ENCODE results near the gene DHRS11.

DNA sequence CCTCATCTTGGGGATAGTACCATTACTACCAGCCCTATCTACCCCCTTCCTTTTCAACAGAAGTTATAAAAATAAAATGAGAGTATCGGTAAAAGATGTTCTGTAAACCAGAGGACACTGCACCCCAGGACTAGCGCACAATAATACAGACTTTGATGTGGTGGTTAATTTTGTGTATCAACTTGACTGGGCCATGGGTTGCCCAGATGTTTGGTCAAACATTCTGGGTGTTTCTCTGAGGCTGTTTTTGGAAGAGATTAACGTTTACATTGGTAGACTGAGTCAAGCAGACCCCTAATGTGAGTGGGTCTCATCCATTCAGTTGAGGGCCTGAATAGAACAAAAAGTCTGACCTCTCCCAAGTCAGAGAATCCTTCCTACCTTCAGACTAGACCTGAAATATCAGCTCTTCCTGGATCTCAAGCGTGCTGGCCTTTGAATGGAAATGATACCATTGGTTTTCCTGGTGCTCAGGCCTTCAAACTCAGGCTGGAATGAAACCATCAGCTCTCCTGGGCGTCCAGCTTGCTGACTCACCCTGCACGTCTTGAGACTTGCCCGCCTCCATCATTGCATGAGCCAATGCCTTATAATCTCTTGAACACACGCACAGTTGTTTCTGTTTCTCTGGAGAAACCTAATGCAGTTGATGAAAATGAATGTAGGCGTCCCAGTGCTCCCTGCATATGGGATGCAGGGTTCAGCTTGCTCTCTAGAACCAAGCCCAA, 19.8 kb downstream of the DHRS11 start:
- TF ChIP-seq, protein P1, sequence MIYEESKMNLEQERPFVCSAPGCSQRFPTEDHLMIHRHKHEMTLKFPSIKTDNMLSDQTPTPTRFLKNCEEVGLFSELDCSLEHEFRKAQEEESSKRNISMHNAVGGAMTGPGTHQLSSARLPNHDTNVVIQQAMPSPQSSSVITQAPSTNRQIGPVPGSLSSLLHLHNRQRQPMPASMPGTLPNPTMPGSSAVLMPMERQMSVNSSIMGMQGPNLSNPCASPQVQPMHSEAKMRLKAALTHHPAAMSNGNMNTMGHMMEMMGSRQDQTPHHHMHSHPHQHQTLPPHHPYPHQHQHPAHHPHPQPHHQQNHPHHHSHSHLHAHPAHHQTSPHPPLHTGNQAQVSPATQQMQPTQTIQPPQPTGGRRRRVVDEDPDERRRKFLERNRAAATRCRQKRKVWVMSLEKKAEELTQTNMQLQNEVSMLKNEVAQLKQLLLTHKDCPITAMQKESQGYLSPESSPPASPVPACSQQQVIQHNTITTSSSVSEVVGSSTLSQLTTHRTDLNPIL (CRISPR knock-in tag; IDR thresholded peaks at IDR 0.05; ENCODE audit: low read depth) = no peak
- TF ChIP-seq RARB (CRISPR knock-in tag; IDR thresholded peaks at IDR 0.05) = no peak
- no peak for TF ChIP-seq TOX (CRISPR knock-in tag; IDR thresholded peaks at IDR 0.05; ENCODE audit: borderline replicate concordance)
- TF ChIP-seq, protein P2, sequence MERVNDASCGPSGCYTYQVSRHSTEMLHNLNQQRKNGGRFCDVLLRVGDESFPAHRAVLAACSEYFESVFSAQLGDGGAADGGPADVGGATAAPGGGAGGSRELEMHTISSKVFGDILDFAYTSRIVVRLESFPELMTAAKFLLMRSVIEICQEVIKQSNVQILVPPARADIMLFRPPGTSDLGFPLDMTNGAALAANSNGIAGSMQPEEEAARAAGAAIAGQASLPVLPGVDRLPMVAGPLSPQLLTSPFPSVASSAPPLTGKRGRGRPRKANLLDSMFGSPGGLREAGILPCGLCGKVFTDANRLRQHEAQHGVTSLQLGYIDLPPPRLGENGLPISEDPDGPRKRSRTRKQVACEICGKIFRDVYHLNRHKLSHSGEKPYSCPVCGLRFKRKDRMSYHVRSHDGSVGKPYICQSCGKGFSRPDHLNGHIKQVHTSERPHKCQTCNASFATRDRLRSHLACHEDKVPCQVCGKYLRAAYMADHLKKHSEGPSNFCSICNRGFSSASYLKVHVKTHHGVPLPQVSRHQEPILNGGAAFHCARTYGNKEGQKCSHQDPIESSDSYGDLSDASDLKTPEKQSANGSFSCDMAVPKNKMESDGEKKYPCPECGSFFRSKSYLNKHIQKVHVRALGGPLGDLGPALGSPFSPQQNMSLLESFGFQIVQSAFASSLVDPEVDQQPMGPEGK (CRISPR knock-in tag; IDR thresholded peaks at IDR 0.05; ENCODE audit: borderline replicate concordance) = no peak
- TF ChIP-seq ARNTL (CRISPR knock-in tag; IDR thresholded peaks at IDR 0.05; ENCODE audit: borderline replicate concordance, low read depth) = no peak
- no peak for TF ChIP-seq BACH2 (CRISPR knock-in tag; IDR thresholded peaks at IDR 0.05; ENCODE audit: borderline replicate concordance)
- TF ChIP-seq, protein P3, sequence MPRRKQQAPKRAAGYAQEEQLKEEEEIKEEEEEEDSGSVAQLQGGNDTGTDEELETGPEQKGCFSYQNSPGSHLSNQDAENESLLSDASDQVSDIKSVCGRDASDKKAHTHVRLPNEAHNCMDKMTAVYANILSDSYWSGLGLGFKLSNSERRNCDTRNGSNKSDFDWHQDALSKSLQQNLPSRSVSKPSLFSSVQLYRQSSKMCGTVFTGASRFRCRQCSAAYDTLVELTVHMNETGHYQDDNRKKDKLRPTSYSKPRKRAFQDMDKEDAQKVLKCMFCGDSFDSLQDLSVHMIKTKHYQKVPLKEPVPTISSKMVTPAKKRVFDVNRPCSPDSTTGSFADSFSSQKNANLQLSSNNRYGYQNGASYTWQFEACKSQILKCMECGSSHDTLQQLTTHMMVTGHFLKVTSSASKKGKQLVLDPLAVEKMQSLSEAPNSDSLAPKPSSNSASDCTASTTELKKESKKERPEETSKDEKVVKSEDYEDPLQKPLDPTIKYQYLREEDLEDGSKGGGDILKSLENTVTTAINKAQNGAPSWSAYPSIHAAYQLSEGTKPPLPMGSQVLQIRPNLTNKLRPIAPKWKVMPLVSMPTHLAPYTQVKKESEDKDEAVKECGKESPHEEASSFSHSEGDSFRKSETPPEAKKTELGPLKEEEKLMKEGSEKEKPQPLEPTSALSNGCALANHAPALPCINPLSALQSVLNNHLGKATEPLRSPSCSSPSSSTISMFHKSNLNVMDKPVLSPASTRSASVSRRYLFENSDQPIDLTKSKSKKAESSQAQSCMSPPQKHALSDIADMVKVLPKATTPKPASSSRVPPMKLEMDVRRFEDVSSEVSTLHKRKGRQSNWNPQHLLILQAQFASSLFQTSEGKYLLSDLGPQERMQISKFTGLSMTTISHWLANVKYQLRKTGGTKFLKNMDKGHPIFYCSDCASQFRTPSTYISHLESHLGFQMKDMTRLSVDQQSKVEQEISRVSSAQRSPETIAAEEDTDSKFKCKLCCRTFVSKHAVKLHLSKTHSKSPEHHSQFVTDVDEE (CRISPR knock-in tag; IDR thresholded peaks at IDR 0.05) = no peak
- no peak for TF ChIP-seq CSDC2 (CRISPR knock-in tag; IDR thresholded peaks at IDR 0.05)
- TF ChIP-seq ZNF565 (CRISPR knock-in tag; conservative IDR thresholded peaks at IDR 0.05; ENCODE audit: low read depth) = no peak
- no peak for TF ChIP-seq ZFP30 (CRISPR knock-in tag; IDR thresholded peaks at IDR 0.05)
- TF ChIP-seq ZFP3 (CRISPR knock-in tag; IDR thresholded peaks at IDR 0.05) = no peak
- TF ChIP-seq, protein P4, sequence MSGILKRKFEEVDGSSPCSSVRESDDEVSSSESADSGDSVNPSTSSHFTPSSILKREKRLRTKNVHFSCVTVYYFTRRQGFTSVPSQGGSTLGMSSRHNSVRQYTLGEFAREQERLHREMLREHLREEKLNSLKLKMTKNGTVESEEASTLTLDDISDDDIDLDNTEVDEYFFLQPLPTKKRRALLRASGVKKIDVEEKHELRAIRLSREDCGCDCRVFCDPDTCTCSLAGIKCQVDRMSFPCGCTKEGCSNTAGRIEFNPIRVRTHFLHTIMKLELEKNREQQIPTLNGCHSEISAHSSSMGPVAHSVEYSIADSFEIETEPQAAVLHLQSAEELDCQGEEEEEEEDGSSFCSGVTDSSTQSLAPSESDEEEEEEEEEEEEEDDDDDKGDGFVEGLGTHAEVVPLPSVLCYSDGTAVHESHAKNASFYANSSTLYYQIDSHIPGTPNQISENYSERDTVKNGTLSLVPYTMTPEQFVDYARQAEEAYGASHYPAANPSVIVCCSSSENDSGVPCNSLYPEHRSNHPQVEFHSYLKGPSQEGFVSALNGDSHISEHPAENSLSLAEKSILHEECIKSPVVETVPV (CRISPR knock-in tag; IDR thresholded peaks at IDR 0.05) = no peak
- TF ChIP-seq TCF4 (CRISPR knock-in tag; IDR thresholded peaks at IDR 0.05; ENCODE audit: borderline replicate concordance) = no peak
- TF ChIP-seq, protein P5, sequence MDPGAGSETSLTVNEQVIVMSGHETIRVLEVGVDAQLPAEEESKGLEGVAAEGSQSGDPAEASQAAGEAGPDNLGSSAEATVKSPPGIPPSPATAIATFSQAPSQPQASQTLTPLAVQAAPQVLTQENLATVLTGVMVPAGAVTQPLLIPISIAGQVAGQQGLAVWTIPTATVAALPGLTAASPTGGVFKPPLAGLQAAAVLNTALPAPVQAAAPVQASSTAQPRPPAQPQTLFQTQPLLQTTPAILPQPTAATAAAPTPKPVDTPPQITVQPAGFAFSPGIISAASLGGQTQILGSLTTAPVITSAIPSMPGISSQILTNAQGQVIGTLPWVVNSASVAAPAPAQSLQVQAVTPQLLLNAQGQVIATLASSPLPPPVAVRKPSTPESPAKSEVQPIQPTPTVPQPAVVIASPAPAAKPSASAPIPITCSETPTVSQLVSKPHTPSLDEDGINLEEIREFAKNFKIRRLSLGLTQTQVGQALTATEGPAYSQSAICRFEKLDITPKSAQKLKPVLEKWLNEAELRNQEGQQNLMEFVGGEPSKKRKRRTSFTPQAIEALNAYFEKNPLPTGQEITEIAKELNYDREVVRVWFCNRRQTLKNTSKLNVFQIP (CRISPR knock-in tag; IDR thresholded peaks at IDR 0.05; ENCODE audit: borderline replicate concordance, low read depth) = no peak
